IMR-90 (cell line): Measurements from ENCODE around the gene RPGRIP1L. TPM values are rescaled to one million over a fixed set of nuclear protein-coding genes. Genes with fewer than 3 reads are reported as not detected.

Experiments used
- ATAC-seq: fragments of 200-7000 bp; cut with Tn5 transposase; 2 replicates; pipeline ENCODE4 v1.9.1; 2020; ENCODE audit warnings: low read depth, mild to moderate bottlenecking, moderate library complexity
- BruUV-seq: library from RNA; stranded (reverse); fragments of 400-500 nt; replicated peaks from 2 replicates; lab custom pipeline; 2021; lab: Mats Ljungman, UMichigan
- CTCF ChIA-PET: fragments of 300-600 bp; formaldehyde crosslinking; extraction: SDS; loops from one replicate; lab custom pipeline; 2021; ENCODE audit warnings: antibody characterized with exemption; lab: Yijun Ruan, JAX
- POLR2A ChIA-PET: fragments of 300-600 bp; sonication (Branson Sonifier 250); formaldehyde crosslinking; loops from one replicate; lab custom pipeline; 2022; ENCODE audit warnings: antibody characterized with exemption; ENCODE audit not compliant: unreplicated experiment; lab: Charles Lee
- DNase-seq: peaks from one replicate; pipeline ENCODE4 v3.0.0; 2013
- H2AFZ ChIP-seq: replicated peaks from 2 replicates; pipeline ENCODE3; 2013; ENCODE audit warnings: low read length, mild to moderate bottlenecking; ENCODE audit not compliant: poor library complexity
- H2AK5ac ChIP-seq: 2 replicates; pipeline ENCODE4 v1.6.1; 2013; ENCODE audit warnings: low read depth, low read length, inconsistent platforms
- H2AK9ac ChIP-seq: replicated peaks from 2 replicates; pipeline ENCODE3; 2013; ENCODE audit warnings: mild to moderate bottlenecking, low read depth, low read length, moderate library complexity; ENCODE audit not compliant: poor library complexity
- H2BK120ac ChIP-seq: 2 replicates; pipeline ENCODE4 v1.6.1; 2013; ENCODE audit warnings: low read depth, low read length, inconsistent platforms
- H2BK15ac ChIP-seq: 3 replicates; pipeline ENCODE4 v1.6.1; 2013; ENCODE audit warnings: low read depth, low read length, inconsistent platforms
- H2BK20ac ChIP-seq: 2 replicates; pipeline ENCODE4 v1.6.1; 2013; ENCODE audit warnings: low read depth, mild to moderate bottlenecking, inconsistent platforms, low read length, moderate library complexity
- H2BK5ac ChIP-seq: 2 replicates; pipeline ENCODE4 v1.6.1; 2013; ENCODE audit warnings: mild to moderate bottlenecking, low read depth, low read length, inconsistent platforms; ENCODE audit not compliant: poor library complexity, severe bottlenecking
- H3K14ac ChIP-seq: replicated peaks from 2 replicates; pipeline ENCODE4 v1.6.1; 2013; ENCODE audit warnings: low read depth, low read length, inconsistent platforms
- H3K18ac ChIP-seq: 2 replicates; pipeline ENCODE4 v1.6.1; 2013; ENCODE audit warnings: low read depth, low read length, control low read depth
- H3K23ac ChIP-seq: 2 replicates; pipeline ENCODE4 v1.6.1; 2013; ENCODE audit warnings: low read depth, low read length, inconsistent platforms
- H3K27ac ChIP-seq: 2 replicates; pipeline ENCODE4 v1.5.1; 2013; ENCODE audit warnings: mild to moderate bottlenecking, control low read depth, low read length; ENCODE audit not compliant: insufficient read depth
- H3K27me3 ChIP-seq: 2 replicates; pipeline ENCODE4 v1.6.1; 2013; ENCODE audit warnings: low read length; ENCODE audit not compliant: control insufficient read depth, insufficient read depth
- H3K36me3 ChIP-seq: 2 replicates; pipeline ENCODE4 v1.6.1; 2013; ENCODE audit warnings: low read length, mixed read lengths; ENCODE audit not compliant: control insufficient read depth, insufficient read depth
- H3K4ac ChIP-seq: 2 replicates; pipeline ENCODE4 v1.6.1; 2013; ENCODE audit warnings: low read depth, low read length, inconsistent platforms
- H3K4me1 ChIP-seq: 2 replicates; pipeline ENCODE4 v1.6.1; 2013; ENCODE audit warnings: low read length, mixed read lengths; ENCODE audit not compliant: control insufficient read depth, insufficient read depth
- H3K4me2 ChIP-seq: 2 replicates; pipeline ENCODE4 v1.6.1; 2013; ENCODE audit warnings: low read depth, mild to moderate bottlenecking, control low read depth, low read length, moderate library complexity
- H3K4me3 ChIP-seq: 2 replicates; pipeline ENCODE4 v1.5.1; 2013; ENCODE audit warnings: low read depth, mild to moderate bottlenecking, control low read depth, low read length, moderate library complexity; ENCODE audit not compliant: insufficient read depth
- H3K56ac ChIP-seq: 2 replicates; pipeline ENCODE4 v1.6.1; 2013; ENCODE audit warnings: low read length, inconsistent platforms; ENCODE audit not compliant: insufficient read depth; ENCODE audit errors: extremely low read depth
- H3K79me1 ChIP-seq, 2 experiments: 2 replicates each; pipeline ENCODE4 v1.6.1; 2013; ENCODE audit warnings: low read length in 2 of 2, inconsistent platforms in 1 of 2, low read depth in 1 of 2
- H3K9ac ChIP-seq: 2 replicates; pipeline ENCODE4 v1.6.1; 2013; ENCODE audit warnings: low read depth, low read length, control low read depth
- H3K9me1 ChIP-seq: 2 replicates; pipeline ENCODE4 v1.6.1; 2013; ENCODE audit warnings: low read length, inconsistent platforms; ENCODE audit not compliant: insufficient read depth
- H3K9me3 ChIP-seq: 2 replicates; pipeline ENCODE4 v1.6.1; 2013; ENCODE audit warnings: low read length; ENCODE audit not compliant: control insufficient read depth, insufficient read depth
- H4K20me1 ChIP-seq: 2 replicates; pipeline ENCODE4 v1.6.1; 2013; ENCODE audit warnings: low read length, inconsistent platforms; ENCODE audit not compliant: insufficient read depth
- H4K5ac ChIP-seq: 2 replicates; pipeline ENCODE4 v1.6.1; 2013; ENCODE audit warnings: mild to moderate bottlenecking, low read depth, low read length, control low read depth
- H4K8ac ChIP-seq, 2 experiments: 2 replicates each; pipeline ENCODE4 v1.6.1; 2013; ENCODE audit warnings: low read depth in 2 of 2, low read length in 2 of 2, control low read depth in 1 of 2, inconsistent platforms in 1 of 2
- H4K91ac ChIP-seq: 2 replicates; pipeline ENCODE4 v1.6.1; 2013; ENCODE audit warnings: low read depth, low read length, inconsistent platforms; ENCODE audit not compliant: insufficient read depth
- BHLHE40 ChIP-seq: fragments of 150-350 bp; IDR thresholded peaks from 2 replicates; pipeline ENCODE4 v1.6.1; 2016; ENCODE audit warnings: mild to moderate bottlenecking, low read depth, low read length
- CEBPB ChIP-seq: IDR thresholded peaks from 2 replicates; pipeline ENCODE4 v1.6.1; 2012; ENCODE audit warnings: low read depth, low read length, improper control_type of control experiment
- CHD1 ChIP-seq: IDR thresholded peaks from 2 replicates; pipeline ENCODE4 v1.6.1; 2012; ENCODE audit warnings: low read depth, low read length, improper control_type of control experiment
- CTCF ChIP-seq: conservative IDR thresholded peaks from 2 replicates; pipeline ENCODE4 v1.5.1; 2012; ENCODE audit warnings: mild to moderate bottlenecking, low read depth, low read length, improper control_type of control experiment
- ELK1 ChIP-seq: fragments of 150-350 bp; IDR thresholded peaks from 2 replicates; pipeline ENCODE4 v1.6.1; 2016; ENCODE audit warnings: low read depth, mild to moderate bottlenecking, low read length, moderate library complexity, borderline replicate concordance
- FOS ChIP-seq: fragments of 150-350 bp; IDR thresholded peaks from 2 replicates; pipeline ENCODE4 v1.6.1; 2016; ENCODE audit warnings: low read depth, low read length
- MAFK ChIP-seq: IDR thresholded peaks from 2 replicates; pipeline ENCODE4 v1.6.1; 2012; ENCODE audit warnings: low read depth, low read length, improper control_type of control experiment
- MAZ ChIP-seq: IDR thresholded peaks from 2 replicates; pipeline ENCODE4 v1.6.1; 2012; ENCODE audit warnings: low read depth, mild to moderate bottlenecking, low read length, improper control_type of control experiment, moderate library complexity, borderline replicate concordance
- MXI1 ChIP-seq: IDR thresholded peaks from 2 replicates; pipeline ENCODE4 v1.6.1; 2012; ENCODE audit warnings: low read depth, mild to moderate bottlenecking, low read length, moderate library complexity, borderline replicate concordance
- NFE2L2 ChIP-seq: fragments of 150-350 bp; IDR thresholded peaks from 2 replicates; pipeline ENCODE4 v1.6.1; 2016; ENCODE audit warnings: low read depth, mild to moderate bottlenecking, low read length
- POLR2A ChIP-seq: IDR thresholded peaks from 2 replicates; pipeline ENCODE4 v1.6.1; 2012; ENCODE audit warnings: mild to moderate bottlenecking, low read depth, low read length
- RAD21 ChIP-seq: IDR thresholded peaks from 2 replicates; pipeline ENCODE4 v1.6.1; 2012; ENCODE audit warnings: low read length, improper control_type of control experiment
- RCOR1 ChIP-seq: IDR thresholded peaks from 2 replicates; pipeline ENCODE4 v1.6.1; 2012; ENCODE audit warnings: mild to moderate bottlenecking, low read length, improper control_type of control experiment; ENCODE audit not compliant: insufficient replicate concordance
- RFX5 ChIP-seq: IDR thresholded peaks from 2 replicates; pipeline ENCODE4 v1.8.0; 2012; ENCODE audit warnings: low read depth, mild to moderate bottlenecking, low read length, moderate library complexity
- SMC3 ChIP-seq: fragments of 150-350 bp; IDR thresholded peaks from 2 replicates; pipeline ENCODE4 v1.6.1; 2016; ENCODE audit warnings: low read depth, mild to moderate bottlenecking, antibody characterized with exemption, low read length, moderate library complexity
- USF2 ChIP-seq: fragments of 150-350 bp; IDR thresholded peaks from 2 replicates; pipeline ENCODE4 v1.6.1; 2017; ENCODE audit warnings: mild to moderate bottlenecking, antibody characterized with exemption, low read length, low read depth
- WGBS, 2 experiments: methylation state at CpG; one replicate each; pipeline versions ENCODE4 v1.1.5 to v1.1.7; 2013; ENCODE audit warnings: missing lambda C conversion rate in 2 of 2; ENCODE audit not compliant: insufficient read length in 1 of 2; ENCODE audit errors: extremely low coverage in 2 of 2; 5-methylcytosine and 5-hydroxymethylcytosine counted together
- dilution Hi-C: fragments of 300-500 bp; cut with HindIII; formaldehyde crosslinking; loops from one replicate; pipeline ENCODE4 v1.14.3; 2018; ENCODE audit warnings: low sequenced_read_pairs; ENCODE audit not compliant: unreplicated experiment
- in situ Hi-C: fragments of 300-500 bp; cut with MboI; formaldehyde crosslinking; loops from 3 replicates; pipeline ENCODE4 v1.14.3; 2019; ENCODE audit warnings: low sequenced_read_pairs, inconsistent platforms, mixed read lengths
- intact Hi-C: fragments of 100-400 bp; cut with micrococcal nuclease; formaldehyde crosslinking; loops from 2 replicates; pipeline ENCODE4 v1.10.0; 2022
- polyA plus RNA-seq, 3 experiments: library from polyadenylated mRNA; depleted of rRNA; stranded (reverse); fragments of >200 nt; gene quantifications; 2 replicates each; pipeline ENCODE4 v1.2.3, GENCODE V29; 2012; ENCODE audit warnings: low replicate concordance in 1 of 3
- total RNA-seq: library from RNA; depleted of rRNA; stranded (reverse); fragments of >200 nt; gene quantifications from 2 replicates; pipeline ENCODE4 v1.2.3, GENCODE V29; 2012

Gene RPGRIP1L
- total and polyA plus RNA-seq, 2 of the 4 experiments (the other 2 are of a cell fraction) = 7.3 to 10.4 TPM

DNA sequence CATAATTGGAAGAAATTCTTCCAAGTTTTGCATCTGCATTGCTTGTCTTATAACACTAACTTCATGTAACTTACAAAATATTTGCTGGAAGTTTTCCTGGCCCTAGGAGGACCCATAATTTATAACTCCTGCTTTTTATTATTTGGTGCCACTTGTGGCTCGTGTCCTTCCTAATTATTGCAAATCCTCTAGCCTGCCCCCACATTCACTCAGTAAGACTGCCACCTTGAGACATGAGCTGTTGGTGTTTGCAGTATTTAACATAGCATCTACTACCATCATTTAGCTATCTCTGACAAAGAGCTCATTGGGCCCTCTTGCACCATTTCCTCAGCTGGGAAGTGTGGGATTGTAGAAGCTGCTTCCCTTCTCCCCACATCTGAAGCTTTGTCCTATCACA is 49.8 kb upstream of the RPGRIP1L start:
- Histone ChIP-seq H3K9ac (no peak overlapping the region), H3K36me3 (no peaks in the 10 kb centered on the region), H2AFZ (no peak overlapping the region), H3K18ac (no peak overlapping the region), H2AK9ac (no peak overlapping the region), H4K91ac (no peak overlapping the region), H3K27ac (no peak overlapping the region), H4K20me1 (peaks cover 12% of the 10 kb centered on the region), H2BK20ac (no peak overlapping the region), H3K4me3 (no peak overlapping the region), H2BK5ac (no peak overlapping the region), H3K14ac (no peak overlapping the region), H3K23ac (no peak overlapping the region), H2BK120ac (no peak overlapping the region), H3K4me1 (peaks cover 14% of the 10 kb centered on the region), H3K4ac (no peak overlapping the region), H3K79me1 (peaks cover 30 to 42% of the 10 kb centered on the region in 2 experiments), H2AK5ac (no peak overlapping the region), H3K27me3 (no peaks in the 10 kb centered on the region), H3K56ac (no peak overlapping the region), H4K8ac (no peak overlapping the region), H4K5ac (no peak overlapping the region), H2BK15ac (no peak overlapping the region), H3K9me1 (peaks cover 4% of the 10 kb centered on the region; the same call in 1 of the 2 replicates), H3K9me3 (no peaks in the 10 kb centered on the region), H3K4me2 (no peak overlapping the region)
- ATAC-seq (no peak), DNase-seq (no peak)
- dilution Hi-C loops (no loop called here), intact Hi-C loops (no loop called here), in situ Hi-C loops (loop anchor here (25.0 kb wide), 2 partner anchors 534 to 1184 kb away; partner anchors contain the start of genes IRX3 and IRX5)
- no CpG with 5 or more reads among the region's 1 CpG for WGBS, 2 experiments
- BruUV-seq = no TSS peak
- ChIA-PET CTCF (interaction anchor here (0.6 to 1.0 kb wide), 4 partner anchors 10 to 505 kb away, joined by 3 to 7 read pairs (median 4); no protein-coding TSS in a partner anchor), POLR2A (no interaction called here)
- TF ChIP-seq RFX5 = no peak
- no peak for TF ChIP-seq CTCF
- no peak for TF ChIP-seq RAD21
- no peak for TF ChIP-seq USF2
- TF ChIP-seq BHLHE40 = no peak
- no peak for TF ChIP-seq RCOR1
- TF ChIP-seq MAZ = no peak
- TF ChIP-seq SMC3 = no peak
- no peak for TF ChIP-seq NFE2L2
- TF ChIP-seq MAFK = no peak
- no peak for TF ChIP-seq ELK1
- no peak for TF ChIP-seq POLR2A
- TF ChIP-seq FOS = no peak
- no peak for TF ChIP-seq CHD1
- no peak for TF ChIP-seq MXI1
- TF ChIP-seq CEBPB = no peak
